IMR-90 (cell line): ENCODE results near the gene CCNDBP1. TPM values are rescaled to one million over a fixed set of nuclear protein-coding genes. Genes with fewer than 3 reads are reported as not detected.

ENCODE experiments used
- ATAC-seq: fragments of 200-7000 bp; cut with Tn5 transposase; 2 replicates; pipeline ENCODE4 v1.9.1; 2020; ENCODE audit warnings: low read depth, mild to moderate bottlenecking, moderate library complexity
- BruUV-seq: library from RNA; stranded (reverse); fragments of 400-500 nt; replicated peaks from 2 replicates; lab custom pipeline; 2021; lab: Mats Ljungman, UMichigan
- CTCF ChIA-PET: fragments of 300-600 bp; formaldehyde crosslinking; extraction: SDS; loops from one replicate; lab custom pipeline; 2021; ENCODE audit warnings: antibody characterized with exemption; lab: Yijun Ruan, JAX
- POLR2A ChIA-PET: fragments of 300-600 bp; sonication (Branson Sonifier 250); formaldehyde crosslinking; loops from one replicate; lab custom pipeline; 2022; ENCODE audit warnings: antibody characterized with exemption; ENCODE audit not compliant: unreplicated experiment; lab: Charles Lee
- DNase-seq: peaks from one replicate; pipeline ENCODE4 v3.0.0; 2013
- H2AFZ ChIP-seq: replicated peaks from 2 replicates; pipeline ENCODE3; 2013; ENCODE audit warnings: low read length, mild to moderate bottlenecking; ENCODE audit not compliant: poor library complexity
- H2AK5ac ChIP-seq: 2 replicates; pipeline ENCODE4 v1.6.1; 2013; ENCODE audit warnings: low read depth, low read length, inconsistent platforms
- H2AK9ac ChIP-seq: replicated peaks from 2 replicates; pipeline ENCODE3; 2013; ENCODE audit warnings: mild to moderate bottlenecking, low read depth, low read length, moderate library complexity; ENCODE audit not compliant: poor library complexity
- H2BK120ac ChIP-seq: 2 replicates; pipeline ENCODE4 v1.6.1; 2013; ENCODE audit warnings: low read depth, low read length, inconsistent platforms
- H2BK15ac ChIP-seq: 3 replicates; pipeline ENCODE4 v1.6.1; 2013; ENCODE audit warnings: low read depth, low read length, inconsistent platforms
- H2BK20ac ChIP-seq: 2 replicates; pipeline ENCODE4 v1.6.1; 2013; ENCODE audit warnings: low read depth, mild to moderate bottlenecking, inconsistent platforms, low read length, moderate library complexity
- H2BK5ac ChIP-seq: 2 replicates; pipeline ENCODE4 v1.6.1; 2013; ENCODE audit warnings: mild to moderate bottlenecking, low read depth, low read length, inconsistent platforms; ENCODE audit not compliant: poor library complexity, severe bottlenecking
- H3K14ac ChIP-seq: replicated peaks from 2 replicates; pipeline ENCODE4 v1.6.1; 2013; ENCODE audit warnings: low read depth, low read length, inconsistent platforms
- H3K18ac ChIP-seq: 2 replicates; pipeline ENCODE4 v1.6.1; 2013; ENCODE audit warnings: low read depth, low read length, control low read depth
- H3K23ac ChIP-seq: 2 replicates; pipeline ENCODE4 v1.6.1; 2013; ENCODE audit warnings: low read depth, low read length, inconsistent platforms
- H3K27ac ChIP-seq: 2 replicates; pipeline ENCODE4 v1.5.1; 2013; ENCODE audit warnings: mild to moderate bottlenecking, control low read depth, low read length; ENCODE audit not compliant: insufficient read depth
- H3K27me3 ChIP-seq: 2 replicates; pipeline ENCODE4 v1.6.1; 2013; ENCODE audit warnings: low read length; ENCODE audit not compliant: control insufficient read depth, insufficient read depth
- H3K36me3 ChIP-seq: 2 replicates; pipeline ENCODE4 v1.6.1; 2013; ENCODE audit warnings: low read length, mixed read lengths; ENCODE audit not compliant: control insufficient read depth, insufficient read depth
- H3K4ac ChIP-seq: 2 replicates; pipeline ENCODE4 v1.6.1; 2013; ENCODE audit warnings: low read depth, low read length, inconsistent platforms
- H3K4me1 ChIP-seq: 2 replicates; pipeline ENCODE4 v1.6.1; 2013; ENCODE audit warnings: low read length, mixed read lengths; ENCODE audit not compliant: control insufficient read depth, insufficient read depth
- H3K4me2 ChIP-seq: 2 replicates; pipeline ENCODE4 v1.6.1; 2013; ENCODE audit warnings: low read depth, mild to moderate bottlenecking, control low read depth, low read length, moderate library complexity
- H3K4me3 ChIP-seq: 2 replicates; pipeline ENCODE4 v1.5.1; 2013; ENCODE audit warnings: low read depth, mild to moderate bottlenecking, control low read depth, low read length, moderate library complexity; ENCODE audit not compliant: insufficient read depth
- H3K56ac ChIP-seq: 2 replicates; pipeline ENCODE4 v1.6.1; 2013; ENCODE audit warnings: low read length, inconsistent platforms; ENCODE audit not compliant: insufficient read depth; ENCODE audit errors: extremely low read depth
- H3K79me1 ChIP-seq, 2 experiments: 2 replicates each; pipeline ENCODE4 v1.6.1; 2013; ENCODE audit warnings: low read length in 2 of 2, inconsistent platforms in 1 of 2, low read depth in 1 of 2
- H3K9ac ChIP-seq: 2 replicates; pipeline ENCODE4 v1.6.1; 2013; ENCODE audit warnings: low read depth, low read length, control low read depth
- H3K9me1 ChIP-seq: 2 replicates; pipeline ENCODE4 v1.6.1; 2013; ENCODE audit warnings: low read length, inconsistent platforms; ENCODE audit not compliant: insufficient read depth
- H3K9me3 ChIP-seq: 2 replicates; pipeline ENCODE4 v1.6.1; 2013; ENCODE audit warnings: low read length; ENCODE audit not compliant: control insufficient read depth, insufficient read depth
- H4K20me1 ChIP-seq: 2 replicates; pipeline ENCODE4 v1.6.1; 2013; ENCODE audit warnings: low read length, inconsistent platforms; ENCODE audit not compliant: insufficient read depth
- H4K5ac ChIP-seq: 2 replicates; pipeline ENCODE4 v1.6.1; 2013; ENCODE audit warnings: mild to moderate bottlenecking, low read depth, low read length, control low read depth
- H4K8ac ChIP-seq, 2 experiments: 2 replicates each; pipeline ENCODE4 v1.6.1; 2013; ENCODE audit warnings: low read depth in 2 of 2, low read length in 2 of 2, control low read depth in 1 of 2, inconsistent platforms in 1 of 2
- H4K91ac ChIP-seq: 2 replicates; pipeline ENCODE4 v1.6.1; 2013; ENCODE audit warnings: low read depth, low read length, inconsistent platforms; ENCODE audit not compliant: insufficient read depth
- BHLHE40 ChIP-seq: fragments of 150-350 bp; IDR thresholded peaks from 2 replicates; pipeline ENCODE4 v1.6.1; 2016; ENCODE audit warnings: mild to moderate bottlenecking, low read depth, low read length
- CEBPB ChIP-seq: IDR thresholded peaks from 2 replicates; pipeline ENCODE4 v1.6.1; 2012; ENCODE audit warnings: low read depth, low read length, improper control_type of control experiment
- CHD1 ChIP-seq: IDR thresholded peaks from 2 replicates; pipeline ENCODE4 v1.6.1; 2012; ENCODE audit warnings: low read depth, low read length, improper control_type of control experiment
- ELK1 ChIP-seq: fragments of 150-350 bp; IDR thresholded peaks from 2 replicates; pipeline ENCODE4 v1.6.1; 2016; ENCODE audit warnings: low read depth, mild to moderate bottlenecking, low read length, moderate library complexity, borderline replicate concordance
- FOS ChIP-seq: fragments of 150-350 bp; IDR thresholded peaks from 2 replicates; pipeline ENCODE4 v1.6.1; 2016; ENCODE audit warnings: low read depth, low read length
- MAFK ChIP-seq: IDR thresholded peaks from 2 replicates; pipeline ENCODE4 v1.6.1; 2012; ENCODE audit warnings: low read depth, low read length, improper control_type of control experiment
- MAZ ChIP-seq: IDR thresholded peaks from 2 replicates; pipeline ENCODE4 v1.6.1; 2012; ENCODE audit warnings: low read depth, mild to moderate bottlenecking, low read length, improper control_type of control experiment, moderate library complexity, borderline replicate concordance
- MXI1 ChIP-seq: IDR thresholded peaks from 2 replicates; pipeline ENCODE4 v1.6.1; 2012; ENCODE audit warnings: low read depth, mild to moderate bottlenecking, low read length, moderate library complexity, borderline replicate concordance
- NFE2L2 ChIP-seq: fragments of 150-350 bp; IDR thresholded peaks from 2 replicates; pipeline ENCODE4 v1.6.1; 2016; ENCODE audit warnings: low read depth, mild to moderate bottlenecking, low read length
- POLR2A ChIP-seq: IDR thresholded peaks from 2 replicates; pipeline ENCODE4 v1.6.1; 2012; ENCODE audit warnings: mild to moderate bottlenecking, low read depth, low read length
- RAD21 ChIP-seq: IDR thresholded peaks from 2 replicates; pipeline ENCODE4 v1.6.1; 2012; ENCODE audit warnings: low read length, improper control_type of control experiment
- RCOR1 ChIP-seq: IDR thresholded peaks from 2 replicates; pipeline ENCODE4 v1.6.1; 2012; ENCODE audit warnings: mild to moderate bottlenecking, low read length, improper control_type of control experiment; ENCODE audit not compliant: insufficient replicate concordance
- RFX5 ChIP-seq: IDR thresholded peaks from 2 replicates; pipeline ENCODE4 v1.8.0; 2012; ENCODE audit warnings: low read depth, mild to moderate bottlenecking, low read length, moderate library complexity
- SMC3 ChIP-seq: fragments of 150-350 bp; IDR thresholded peaks from 2 replicates; pipeline ENCODE4 v1.6.1; 2016; ENCODE audit warnings: low read depth, mild to moderate bottlenecking, antibody characterized with exemption, low read length, moderate library complexity
- USF2 ChIP-seq: fragments of 150-350 bp; IDR thresholded peaks from 2 replicates; pipeline ENCODE4 v1.6.1; 2017; ENCODE audit warnings: mild to moderate bottlenecking, antibody characterized with exemption, low read length, low read depth
- WGBS, 2 experiments: methylation state at CpG; one replicate each; pipeline versions ENCODE4 v1.1.5 to v1.1.7; 2013; ENCODE audit warnings: missing lambda C conversion rate in 2 of 2; ENCODE audit not compliant: insufficient read length in 1 of 2; ENCODE audit errors: extremely low coverage in 2 of 2; 5-methylcytosine and 5-hydroxymethylcytosine counted together
- dilution Hi-C: fragments of 300-500 bp; cut with HindIII; formaldehyde crosslinking; loops from one replicate; pipeline ENCODE4 v1.14.3; 2018; ENCODE audit warnings: low sequenced_read_pairs; ENCODE audit not compliant: unreplicated experiment
- in situ Hi-C: fragments of 300-500 bp; cut with MboI; formaldehyde crosslinking; loops from 3 replicates; pipeline ENCODE4 v1.14.3; 2019; ENCODE audit warnings: low sequenced_read_pairs, inconsistent platforms, mixed read lengths
- intact Hi-C: fragments of 100-400 bp; cut with micrococcal nuclease; formaldehyde crosslinking; loops from 2 replicates; pipeline ENCODE4 v1.10.0; 2022
- polyA plus RNA-seq, 3 experiments: library from polyadenylated mRNA; depleted of rRNA; stranded (reverse); fragments of >200 nt; gene quantifications; 2 replicates each; pipeline ENCODE4 v1.2.3, GENCODE V29; 2012; ENCODE audit warnings: low replicate concordance in 1 of 3
- total RNA-seq: library from RNA; depleted of rRNA; stranded (reverse); fragments of >200 nt; gene quantifications from 2 replicates; pipeline ENCODE4 v1.2.3, GENCODE V29; 2012

CCNDBP1 gene
- total and polyA plus RNA-seq, 2 of the 4 experiments (the other 2 are of a cell fraction): 34.9 to 40.3 TPM

GRCh38 chr15:43229977-43230376, 44.8 kb downstream of the CCNDBP1 start:
- H4K8ac ChIP-seq: no peak overlapping the region
- dilution Hi-C loops (no loop called here), intact Hi-C loops (no loop called here), in situ Hi-C loops (no loop called here)
- H3K4me1 ChIP-seq: no peaks in the 10 kb centered on the region
- no TSS peak for BruUV-seq
- H2BK5ac ChIP-seq: no peak overlapping the region
- no peak overlapping the region for H3K56ac ChIP-seq
- H4K20me1 ChIP-seq: no peaks in the 10 kb centered on the region
- no peak overlapping the region for H4K5ac ChIP-seq
- no peak overlapping the region for H2BK15ac ChIP-seq
- no peak overlapping the region for H4K91ac ChIP-seq
- no peak overlapping the region for H3K4me3 ChIP-seq
- ChIA-PET CTCF (interaction anchor here (1.0 kb wide), 1 partner anchor 11 kb away, joined by 3 read pairs; no protein-coding TSS in a partner anchor), POLR2A (no interaction called here)
- H2AK5ac ChIP-seq: no peak overlapping the region
- H3K9me3 ChIP-seq: no peaks in the 10 kb centered on the region
- H3K27me3 ChIP-seq: peaks cover 39% of the 10 kb centered on the region
- H2BK20ac ChIP-seq: no peak overlapping the region
- ATAC-seq: no peak
- H2AK9ac ChIP-seq: no peak overlapping the region
- WGBS, 2 experiments: 40% methylated on average over 1 of the region's 5 CpGs; no CpG with 5 or more reads in 1 of the 2 experiments
- H3K4me2 ChIP-seq: no peak overlapping the region
- H3K9ac ChIP-seq: no peak overlapping the region
- no peak for TF ChIP-seq RFX5
- TF ChIP-seq CHD1: no peak
- no peak for TF ChIP-seq RAD21
- TF ChIP-seq USF2: no peak
- TF ChIP-seq POLR2A: no peak
- TF ChIP-seq MAZ: no peak
- no peak for TF ChIP-seq MXI1
- no peak for TF ChIP-seq SMC3
- no peak for TF ChIP-seq FOS
- no peak for TF ChIP-seq MAFK
- TF ChIP-seq RCOR1: no peak
- TF ChIP-seq BHLHE40: no peak
- no peak for TF ChIP-seq CEBPB
- no peak for TF ChIP-seq NFE2L2
- no peak for TF ChIP-seq ELK1
- no peak overlapping the region for H2BK120ac ChIP-seq
- no peak overlapping the region for H3K14ac ChIP-seq
- H3K9me1 ChIP-seq: no peaks in the 10 kb centered on the region
- H3K79me1 ChIP-seq: no peaks in the 10 kb centered on the region
- no peak overlapping the region for H3K4ac ChIP-seq
- H3K23ac ChIP-seq: no peak overlapping the region
- no peak overlapping the region for H2AFZ ChIP-seq
- DNase-seq: no peak
- no peaks in the 10 kb centered on the region for H3K36me3 ChIP-seq
- no peak overlapping the region for H3K27ac ChIP-seq
- no peak overlapping the region for H3K18ac ChIP-seq
